GM23248 (cell line): ENCODE measurements around the gene TEF. TPM values are rescaled to one million over a fixed set of nuclear protein-coding genes. Genes with fewer than 3 reads are reported as not detected.
A peak's percentile ranks its signal among the peaks of the same experiment; 100 is the strongest.

Experiments
- DNase-seq: peaks from one replicate; pipeline ENCODE4 v3.0.0-alpha.2; 2015
- H2AFZ ChIP-seq: fragments of 200-600 bp; sonication (generic); 2 replicates; pipeline ENCODE4 v1.6.1; 2016; ENCODE audit warnings: antibody characterized with exemption
- H3F3A ChIP-seq: fragments of 200-600 bp; sonication (generic); 2 replicates; pipeline ENCODE4 v1.6.1; 2016; ENCODE audit warnings: mild to moderate bottlenecking, antibody characterized with exemption, mixed run types; ENCODE audit not compliant: insufficient read depth
- H3K27ac ChIP-seq: fragments of 200-600 bp; sonication (generic); 2 replicates; pipeline ENCODE4 v1.5.1; 2016; ENCODE audit warnings: mild to moderate bottlenecking
- H3K27me3 ChIP-seq: fragments of 200-600 bp; sonication (generic); replicated peaks from 2 replicates; pipeline ENCODE4 v1.6.1; 2016; ENCODE audit warnings: mild to moderate bottlenecking; ENCODE audit not compliant: insufficient read depth
- H3K36me3 ChIP-seq: fragments of 200-600 bp; sonication (generic); 2 replicates; pipeline ENCODE4 v1.6.1; 2016; ENCODE audit warnings: low read depth, mild to moderate bottlenecking
- H3K4me1 ChIP-seq: fragments of 200-600 bp; sonication (generic); 2 replicates; pipeline ENCODE4 v1.6.1; 2016; ENCODE audit warnings: mild to moderate bottlenecking; ENCODE audit not compliant: insufficient read depth
- H3K4me2 ChIP-seq: fragments of 200-600 bp; sonication (generic); one replicate; pipeline ENCODE4 v1.6.1; 2016; ENCODE audit warnings: mild to moderate bottlenecking; ENCODE audit not compliant: unreplicated experiment
- H3K4me3 ChIP-seq: fragments of 200-600 bp; sonication (generic); 2 replicates; pipeline ENCODE4 v1.5.1; 2016; ENCODE audit warnings: mild to moderate bottlenecking
- H3K79me2 ChIP-seq: fragments of 200-600 bp; sonication (generic); 2 replicates; pipeline ENCODE4 v1.6.1; 2016; ENCODE audit warnings: mild to moderate bottlenecking; ENCODE audit not compliant: insufficient read depth
- H3K9ac ChIP-seq: fragments of 200-600 bp; sonication (generic); 2 replicates; pipeline ENCODE4 v1.6.1; 2016; ENCODE audit warnings: mild to moderate bottlenecking
- H3K9me2 ChIP-seq: fragments of 200-600 bp; sonication (generic); 2 replicates; pipeline ENCODE4 v1.6.1; 2016; ENCODE audit warnings: mixed run types, mild to moderate bottlenecking, moderate library complexity; ENCODE audit not compliant: insufficient read depth
- H3K9me3 ChIP-seq: fragments of 200-600 bp; sonication (generic); one replicate; pipeline ENCODE4 v1.6.1; 2017; ENCODE audit warnings: low read depth
- H4K20me1 ChIP-seq: fragments of 200-600 bp; sonication (generic); 2 replicates; pipeline ENCODE4 v1.6.0; 2016; ENCODE audit not compliant: insufficient read depth
- EZH2 ChIP-seq: fragments of 200-600 bp; sonication (generic); IDR thresholded peaks from 2 replicates; pipeline ENCODE4 v1.6.1; 2018; ENCODE audit warnings: antibody characterized with exemption, mild to moderate bottlenecking; ENCODE audit not compliant: insufficient read depth, poor library complexity, severe bottlenecking
- EZH2phosphoT487 ChIP-seq: fragments of 200-600 bp; sonication (generic); IDR thresholded peaks from 2 replicates; pipeline ENCODE4 v1.6.1; 2018; ENCODE audit warnings: antibody characterized with exemption, moderate library complexity, mild to moderate bottlenecking, low read depth; ENCODE audit not compliant: insufficient read depth
- WGBS, 2 experiments: methylation state at CpG; one replicate each; pipeline ENCODE4 v1.1.6; 2015 to 2017; ENCODE audit warnings: low lambda C conversion rate in 2 of 2, low coverage in 1 of 2; ENCODE audit errors: missing lambda C conversion rate in 2 of 2; 5-methylcytosine and 5-hydroxymethylcytosine counted together
- in situ Hi-C: fragments of 300-500 bp; cut with MboI; formaldehyde crosslinking; loops from 2 replicates; pipeline ENCODE4 v1.15.0; 2020
- polyA plus RNA-seq: library from polyadenylated mRNA; unstranded; fragments of >200 nt; fragmentation: Nextera tagmentation; extraction: Ambion mirVana; gene quantifications from 2 replicates; pipeline ENCODE4 v1.2.1, GENCODE V29; 2016
- total RNA-seq: library from RNA; depleted of rRNA; stranded (reverse); fragments of >200 nt; shearing (Covaris generic); gene quantifications from 2 replicates; pipeline ENCODE4 v1.2.3, GENCODE V29; 2014

Gene TEF
- total and polyA plus RNA-seq, 2 experiments from 2014 or later = 2.2 to 4.2 TPM

DNA sequence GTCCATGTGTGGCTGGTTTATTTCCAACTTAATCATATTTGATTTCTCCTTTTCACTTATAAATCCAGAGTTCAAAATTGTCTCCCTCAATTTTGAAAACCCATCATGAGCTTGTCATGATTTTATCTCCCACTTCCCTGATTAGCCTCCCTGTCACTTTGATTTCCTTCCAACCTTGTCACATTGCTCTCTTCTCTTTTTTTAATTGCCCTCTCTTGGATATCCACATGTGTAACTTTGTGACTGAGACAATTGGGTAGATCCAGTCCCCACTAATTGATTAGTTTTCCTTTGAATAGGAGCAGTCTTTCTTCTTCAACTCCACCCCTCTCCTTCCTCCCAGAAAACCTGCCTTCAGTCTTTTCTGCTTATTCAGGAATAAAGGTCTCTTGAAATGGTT is 2.4 kb downstream of the TEF start:
- in situ Hi-C loops = no loop called here

DNA sequence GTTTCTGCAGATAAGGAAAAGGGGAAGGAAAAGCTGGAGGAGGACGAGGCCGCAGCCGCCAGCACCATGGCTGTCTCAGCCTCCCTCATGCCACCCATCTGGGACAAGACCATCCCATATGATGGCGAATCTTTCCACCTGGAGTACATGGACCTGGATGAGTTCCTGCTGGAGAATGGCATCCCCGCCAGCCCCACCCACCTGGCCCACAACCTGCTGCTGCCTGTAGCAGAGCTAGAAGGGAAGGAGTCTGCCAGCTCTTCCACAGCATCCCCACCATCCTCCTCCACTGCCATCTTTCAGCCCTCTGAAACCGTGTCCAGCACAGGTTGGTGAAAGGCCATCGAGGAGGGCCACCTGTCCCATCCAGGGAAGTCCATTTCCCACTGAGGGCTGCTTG is 5.6 kb downstream of the TEF start:
- Histone ChIP-seq H3K4me3 (no peak overlapping the region), H3K9ac (no peak overlapping the region), H3K79me2 (no peaks in the 10 kb centered on the region), H3K9me2 (no peaks in the 10 kb centered on the region), H3K4me2 (no peak overlapping the region), H4K20me1 (no peaks in the 10 kb centered on the region), H3K4me1 (no peaks in the 10 kb centered on the region), H3K27ac (no peak overlapping the region), H3K9me3 (no peaks in the 10 kb centered on the region), H2AFZ (no peak overlapping the region), H3K36me3 (no peaks in the 10 kb centered on the region; the same call in 1 of the 2 replicates), H3F3A (no peaks in the 10 kb centered on the region), H3K27me3 (no peaks in the 10 kb centered on the region)
- 87 to 95% methylated on average over 7 of the region's 7 CpGs for WGBS, 2 experiments
- in situ Hi-C loops = no loop called here
- no peak for DNase-seq
- TF ChIP-seq EZH2 = no peak
- no peak for TF ChIP-seq EZH2phosphoT487

More for the DNA sequence above, 2.4 kb downstream of the TEF start:
- Histone ChIP-seq H3K36me3 (no peaks in the 10 kb centered on the region), H3K9me2 (no peaks in the 10 kb centered on the region), H3K27me3 (no peaks in the 10 kb centered on the region), H3K4me3 (no peak overlapping the region), H3K9me3 (no peaks in the 10 kb centered on the region), H3K4me2 (no peak overlapping the region), H3F3A (peaks cover 10% of the 10 kb centered on the region), H3K9ac (no peak overlapping the region), H4K20me1 (no peaks in the 10 kb centered on the region), H3K27ac (no peak overlapping the region), H3K79me2 (no peaks in the 10 kb centered on the region), H2AFZ (no peak overlapping the region), H3K4me1 (peaks cover 8% of the 10 kb centered on the region; the same call in 1 of the 2 replicates)
- DNase-seq = no peak
- TF ChIP-seq EZH2 (no peak), EZH2phosphoT487 (no peak)

DNA sequence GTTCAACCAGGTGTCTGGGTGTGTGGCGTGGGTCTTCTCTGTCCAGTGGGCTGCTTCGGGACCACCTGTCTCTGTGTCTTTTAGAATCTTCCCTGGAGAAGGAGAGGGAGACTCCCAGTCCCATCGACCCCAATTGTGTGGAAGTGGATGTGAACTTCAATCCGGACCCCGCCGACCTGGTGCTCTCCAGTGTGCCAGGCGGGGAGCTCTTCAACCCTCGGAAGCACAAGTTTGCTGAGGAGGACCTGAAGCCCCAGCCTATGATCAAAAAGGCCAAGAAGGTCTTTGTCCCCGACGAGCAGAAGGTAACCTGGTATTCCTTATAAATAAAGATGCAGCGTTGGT is 12.2 kb downstream of the TEF start:
- WGBS, 2 experiments = 87 to 92% methylated on average over 11 of the region's 11 CpGs
- H3K36me3 ChIP-seq = no peaks in the 10 kb centered on the region; the same call in 1 of the 2 replicates
- no peak for TF ChIP-seq EZH2phosphoT487
- no peak for TF ChIP-seq EZH2

DNA sequence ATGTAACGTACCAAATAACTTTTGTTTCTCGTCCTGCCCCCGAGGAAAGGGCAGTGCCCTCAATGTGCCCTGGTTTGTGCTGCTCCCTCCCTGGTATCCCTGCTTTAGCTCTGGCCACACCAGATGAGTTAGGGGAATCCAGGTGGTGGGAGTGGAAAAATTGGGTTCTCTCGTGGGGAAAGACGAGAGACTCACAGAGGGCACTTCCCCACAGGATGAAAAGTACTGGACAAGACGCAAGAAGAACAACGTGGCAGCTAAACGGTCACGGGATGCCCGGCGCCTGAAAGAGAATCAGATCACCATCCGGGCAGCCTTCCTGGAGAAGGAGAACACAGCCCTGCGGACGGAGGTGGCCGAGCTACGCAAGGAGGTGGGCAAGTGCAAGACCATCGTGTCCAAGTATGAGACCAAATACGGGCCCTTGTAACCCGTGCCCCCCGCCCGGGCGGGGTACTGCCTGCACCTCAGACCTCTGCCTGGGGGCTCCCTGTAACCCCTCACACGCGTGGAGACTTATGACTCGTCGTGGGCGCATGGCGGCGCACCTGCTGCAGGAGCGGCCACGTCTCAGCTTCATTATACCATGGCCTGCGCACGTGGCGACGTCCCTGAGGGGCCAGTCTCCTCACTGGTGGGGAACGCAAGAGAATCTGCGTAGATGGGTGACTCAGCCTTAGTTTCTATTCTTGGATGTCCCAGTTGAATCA is 13.9 kb downstream of the TEF start:
- in situ Hi-C loops = no loop called here
- Histone ChIP-seq H4K20me1 (no peaks in the 10 kb centered on the region), H3K4me1 (peaks cover 15% of the 10 kb centered on the region), H3K4me3 (no peak overlapping the region), H3K79me2 (no peaks in the 10 kb centered on the region), H3K4me2 (no peak overlapping the region), H3K36me3 (no peaks in the 10 kb centered on the region; the same call in 1 of the 2 replicates), H3K27me3 (no peaks in the 10 kb centered on the region), H3K27ac (no peak overlapping the region), H3K9me2 (no peaks in the 10 kb centered on the region), H3K9ac (no peak overlapping the region), H3F3A (peaks cover 14% of the 10 kb centered on the region), H2AFZ (no peak overlapping the region), H3K9me3 (no peaks in the 10 kb centered on the region)
- no peak for TF ChIP-seq EZH2phosphoT487
- DNase-seq = no peak
- WGBS, 2 experiments = 92 to 93% methylated on average over 37 of the region's 37 CpGs

More for the DNA sequence above, 12.2 kb downstream of the TEF start:
- in situ Hi-C loops = no loop called here
- Histone ChIP-seq H4K20me1 (no peaks in the 10 kb centered on the region), H3K4me3 (no peak overlapping the region), H3K27ac (peak overlapping the region; percentile 58), H3K4me2 (peak overlapping the region; percentile 66), H3F3A (peaks cover 14% of the 10 kb centered on the region), H3K79me2 (no peaks in the 10 kb centered on the region), H2AFZ (peak overlapping the region; percentile 46; the same call in 1 of the 2 replicates), H3K9ac (peak overlapping the region; percentile 44), H3K9me2 (no peaks in the 10 kb centered on the region), H3K4me1 (peaks cover 15% of the 10 kb centered on the region), H3K9me3 (no peaks in the 10 kb centered on the region), H3K27me3 (no peaks in the 10 kb centered on the region)
- DNase-seq = no peak
